Renal pelvis (tissue), 4 donors: Measurements from ENCODE around the gene B3GNT7. TPM values are rescaled to one million over a fixed set of nuclear protein-coding genes. Genes with fewer than 3 reads are reported as not detected.

Experiments used
- DNase-seq: peaks from one replicate; pipeline ENCODE4 v3.0.0-alpha.2; 2013
- polyA plus RNA-seq, 3 donors: library from polyadenylated mRNA; unstranded; fragments of 120-200 nt; gene quantifications; one replicate each; pipeline ENCODE4 v1.2.1, GENCODE V29; 2013; ENCODE audit not compliant: insufficient read length in 3 of 3

B3GNT7 gene
- polyA plus RNA-seq, 3 donors: 3.0 to 5.0 (median 4.2) TPM

- DNase-seq: no peak
Observed at GRCh38 chr2:231384109-231384435, 11.4 kb upstream of the B3GNT7 start.

GRCh38 chr2:231384970-231385369 is 10.5 kb upstream of the B3GNT7 start:
- DNase-seq: no peak

DNA sequence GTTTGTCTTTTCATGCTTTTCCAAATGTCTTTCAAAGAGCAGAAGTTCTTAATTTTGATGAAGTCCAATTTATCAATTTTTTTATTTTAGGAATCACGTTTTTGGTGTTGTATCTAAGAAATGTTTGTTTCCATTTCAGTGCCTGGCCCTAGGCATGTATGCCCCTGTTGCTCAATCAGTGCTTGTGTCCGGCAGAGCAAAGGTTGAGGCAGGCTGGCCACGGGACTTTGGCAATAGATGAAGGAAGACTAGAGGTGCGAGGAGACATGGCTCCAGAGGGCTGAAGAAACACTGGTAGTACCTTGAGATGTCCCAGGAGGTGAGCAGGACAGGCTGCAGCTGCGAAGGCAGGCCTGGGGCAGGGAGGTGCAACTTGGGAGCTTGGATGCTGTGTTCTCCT is 10.1 kb upstream of the B3GNT7 start:
- no peak for DNase-seq

DNA sequence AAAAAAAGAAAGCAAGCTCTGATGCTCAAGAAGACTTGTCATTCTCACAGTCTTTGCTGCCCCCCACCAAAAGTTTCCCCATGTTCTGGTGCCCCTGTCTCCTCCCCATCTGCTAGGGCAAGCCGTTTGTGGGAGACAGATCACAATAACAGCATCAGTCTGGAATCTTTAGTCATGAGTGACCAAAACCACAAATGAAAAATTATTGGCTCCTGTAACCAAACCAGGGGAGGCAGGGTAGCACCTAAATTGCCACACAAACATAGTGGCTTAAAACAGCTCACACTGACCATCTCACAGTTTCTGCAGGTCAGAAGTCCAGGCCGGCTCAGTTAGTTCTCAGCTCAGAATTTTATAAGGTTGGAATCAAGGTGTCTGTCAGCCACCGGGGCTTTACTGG is 9.1 kb upstream of the B3GNT7 start:
- DNase-seq: no peak

DNA sequence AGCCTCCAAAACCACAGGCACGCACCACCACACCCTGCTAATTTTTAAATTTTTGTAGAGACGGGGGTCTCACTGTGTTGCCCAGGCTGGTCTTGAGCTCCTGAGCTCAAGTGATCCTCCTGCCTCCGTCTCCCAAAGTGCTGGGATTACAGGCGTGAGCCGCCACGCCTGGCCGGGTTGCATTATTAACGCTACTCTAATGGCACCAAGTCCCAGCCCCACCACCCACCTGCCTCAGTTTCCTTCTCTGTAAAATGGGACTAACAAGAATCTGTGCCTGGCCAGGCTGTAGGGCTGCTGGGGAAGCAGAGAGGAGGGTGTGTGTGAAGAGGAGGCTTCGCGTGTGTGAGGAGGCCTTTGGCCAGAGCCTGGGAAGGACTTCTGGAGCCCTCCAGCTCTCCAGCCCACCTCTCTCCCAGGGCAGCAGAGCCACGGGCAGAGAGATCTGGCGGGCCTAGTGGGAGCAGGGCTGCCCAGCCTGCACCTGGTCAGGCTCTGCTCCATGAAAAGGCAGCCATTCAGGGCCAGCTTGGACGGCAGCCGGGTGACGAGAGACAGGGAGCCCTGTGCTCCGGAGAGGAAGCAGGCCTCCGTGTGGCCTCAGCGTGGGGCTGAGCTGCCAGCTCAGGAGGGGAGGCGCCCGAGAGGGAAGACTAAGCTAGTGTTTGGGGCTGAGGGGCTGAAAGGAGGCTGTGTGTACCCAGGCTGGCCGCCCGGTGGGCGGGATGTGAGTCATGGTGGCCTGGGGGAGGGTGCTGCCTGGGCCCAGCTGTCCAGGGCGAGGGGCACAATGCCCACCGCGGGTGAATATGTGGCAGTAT is 7.4 kb upstream of the B3GNT7 start:
- no peak for DNase-seq

DNA sequence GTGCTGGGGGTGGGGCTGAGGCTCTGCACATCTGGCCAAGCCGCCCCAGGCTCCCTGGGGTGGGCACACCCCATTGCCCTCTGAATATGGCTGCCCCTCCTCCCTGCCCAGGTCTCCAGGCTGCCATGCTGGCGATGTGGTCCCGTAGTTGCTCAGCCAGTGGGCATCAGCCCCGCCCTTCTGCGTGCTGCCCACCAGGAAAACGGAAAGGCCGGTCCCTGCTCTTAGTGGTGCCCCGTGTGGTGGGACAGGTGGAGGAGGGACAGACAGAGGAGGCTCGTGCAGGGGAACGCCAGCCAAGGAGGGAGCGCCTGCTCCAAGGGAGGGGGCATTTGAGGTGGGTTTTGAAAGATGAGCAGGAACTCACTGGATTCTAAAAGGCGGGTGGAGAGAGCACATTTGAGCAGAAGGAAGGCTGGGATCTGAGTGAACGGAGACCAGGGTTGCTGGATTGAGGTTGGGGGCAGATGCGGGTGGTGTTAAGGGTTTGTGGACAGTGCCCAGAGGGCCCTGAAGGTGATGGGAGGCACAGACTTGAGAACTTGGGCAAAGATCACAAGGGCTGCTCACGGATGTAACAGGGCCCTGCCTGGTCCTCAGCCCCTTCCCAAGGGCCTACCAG is 6.7 kb upstream of the B3GNT7 start:
- DNase-seq: no peak

DNA sequence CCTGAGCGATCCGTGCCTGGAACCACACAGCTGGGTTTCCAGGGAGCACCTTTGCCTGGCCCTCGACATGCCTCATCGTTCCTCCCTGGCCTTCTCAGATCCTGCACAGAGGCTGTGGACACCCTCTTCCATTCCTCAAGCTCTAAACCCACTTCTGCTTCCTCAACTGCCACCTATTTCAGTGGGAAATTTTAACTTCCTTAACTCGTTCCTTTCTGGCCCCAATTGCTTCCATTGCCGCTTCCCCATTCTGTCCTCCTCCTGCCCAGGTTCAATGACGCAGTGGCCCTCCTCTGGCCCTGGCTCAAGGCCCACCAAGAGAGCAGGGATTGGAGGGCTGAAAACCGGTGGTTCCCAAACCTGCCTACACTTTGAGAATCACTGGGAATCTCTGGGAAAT is 4.8 kb upstream of the B3GNT7 start:
- DNase-seq: no peak

DNA sequence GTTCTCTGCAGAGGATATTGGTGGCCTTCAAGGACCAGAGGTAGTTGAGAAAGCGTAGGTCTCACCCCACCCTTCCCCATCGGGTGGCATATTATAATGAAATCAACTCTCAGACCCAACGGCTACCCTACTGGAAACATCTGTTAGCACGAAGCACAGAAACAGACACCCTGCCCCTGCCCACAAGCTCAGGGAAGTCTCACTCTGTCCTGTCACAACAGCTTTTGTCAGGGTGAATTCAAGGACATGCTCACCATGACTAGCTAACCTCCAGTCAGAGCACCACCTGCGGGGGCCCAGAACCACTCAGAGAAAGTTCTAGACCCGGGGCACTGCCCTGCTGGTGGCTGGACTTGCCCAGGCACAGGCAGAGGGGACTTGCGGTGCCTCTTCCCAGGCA is 3.5 kb upstream of the B3GNT7 start:
- DNase-seq: no peak

- no peak for DNase-seq
Observed at GRCh38 chr2:231392431-231393148, 2.9 kb upstream of the B3GNT7 start.

DNA sequence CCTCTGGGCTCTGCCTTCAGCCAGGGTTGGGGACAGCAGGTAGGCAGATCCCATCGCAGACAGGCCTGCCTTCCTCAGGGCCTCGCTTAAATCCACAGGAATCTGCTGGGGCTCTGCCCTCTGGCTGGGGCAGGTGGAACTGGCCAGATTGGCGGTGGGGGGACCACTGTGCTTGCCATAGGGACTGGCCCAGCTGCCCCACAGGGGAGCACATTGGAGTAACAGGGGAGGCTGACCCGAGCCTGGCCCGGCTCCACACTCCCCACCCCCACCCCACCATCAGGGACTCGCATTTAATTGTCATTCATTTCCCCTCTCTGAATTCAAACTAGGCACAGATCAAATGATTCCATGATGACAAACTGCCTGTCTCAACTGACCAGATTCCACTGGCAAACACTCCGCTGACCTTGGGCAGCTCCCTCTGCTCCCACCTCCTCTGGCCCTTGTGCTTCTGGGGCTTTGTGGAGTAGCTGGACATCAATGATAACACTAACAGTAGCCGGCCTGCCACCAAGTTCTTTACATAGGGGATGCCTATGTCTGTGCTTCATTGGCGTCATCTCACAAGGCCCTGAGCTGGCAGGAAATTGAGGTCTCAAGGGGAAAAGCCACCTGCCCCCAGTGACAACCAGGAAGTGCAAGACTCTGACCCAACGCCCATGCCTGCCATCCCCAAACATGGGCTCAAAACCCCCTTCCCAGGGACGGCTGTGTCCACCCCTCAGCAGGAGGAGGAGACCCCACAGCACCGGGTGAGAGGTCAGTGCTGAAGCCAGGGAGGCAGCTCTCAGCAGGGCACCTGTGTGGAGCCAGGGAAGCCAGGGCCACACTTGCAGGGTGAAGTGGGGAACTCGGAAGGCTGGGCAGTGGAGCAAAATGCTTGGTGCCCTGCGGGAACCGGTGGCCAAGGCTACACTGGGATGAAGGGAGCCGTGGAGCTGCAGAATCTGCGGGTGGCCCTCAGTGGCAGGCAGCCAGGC is 2.1 kb upstream of the B3GNT7 start:
- no peak for DNase-seq

DNA sequence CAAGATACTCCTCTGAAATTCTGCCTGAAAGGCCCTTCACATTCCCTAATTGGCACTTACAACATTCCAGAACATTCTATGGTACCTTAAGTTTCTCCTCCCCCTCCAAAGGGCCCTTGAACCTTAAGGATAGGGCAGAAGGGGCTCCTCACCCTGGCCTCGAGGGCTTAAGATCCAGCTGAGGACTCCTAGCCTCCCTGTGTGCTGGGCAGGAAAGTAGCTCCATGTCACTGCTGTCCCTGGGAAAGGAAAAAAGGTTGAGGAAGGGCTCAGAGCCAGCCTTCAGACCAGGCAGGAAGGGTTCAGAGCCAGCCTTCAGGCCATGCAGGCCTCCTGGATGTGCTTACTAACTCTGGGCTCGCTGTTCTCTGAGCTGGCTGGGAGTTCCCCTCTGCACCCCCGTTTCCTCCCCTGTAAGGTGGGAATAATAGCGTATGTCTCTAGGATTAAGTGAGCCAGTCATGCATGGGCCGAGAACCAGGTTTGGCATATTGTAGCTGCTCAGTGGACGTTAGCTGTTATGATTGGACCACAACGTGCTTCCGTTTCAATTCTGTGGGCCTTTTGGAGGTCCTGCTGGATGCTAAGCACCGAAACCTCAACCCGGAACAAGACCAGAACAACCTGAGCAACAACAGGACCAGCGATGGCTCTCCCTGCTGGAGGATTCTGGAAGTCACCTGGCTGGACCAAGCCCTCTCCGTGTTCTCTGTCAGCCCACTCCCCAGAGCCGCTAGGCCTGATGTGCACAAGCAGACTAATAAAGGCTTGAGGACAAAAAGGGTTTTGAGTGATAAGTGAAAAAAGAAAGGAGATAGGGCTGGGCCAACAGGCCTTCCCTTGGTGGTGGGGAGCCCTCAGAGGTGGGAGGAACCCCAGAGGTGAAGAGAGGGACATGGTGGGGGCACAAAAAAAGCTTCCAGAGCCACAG is 1.0 kb upstream of the B3GNT7 start:
- no peak for DNase-seq

GRCh38 chr2:231396058-231396821 is 730 bp downstream of the B3GNT7 start:
- DNase-seq: no peak

- no peak for DNase-seq
Observed at GRCh38 chr2:231397011-231397927, 1.8 kb downstream of the B3GNT7 start.

- no peak for DNase-seq
Observed at GRCh38 chr2:231397928-231398294, 2.4 kb downstream of the B3GNT7 start.

- no peak for DNase-seq
Observed at GRCh38 chr2:231398585-231398984, 3.1 kb downstream of the B3GNT7 start.

GRCh38 chr2:231399046-231399852 is 3.7 kb downstream of the B3GNT7 start:
- DNase-seq: no peak

DNA sequence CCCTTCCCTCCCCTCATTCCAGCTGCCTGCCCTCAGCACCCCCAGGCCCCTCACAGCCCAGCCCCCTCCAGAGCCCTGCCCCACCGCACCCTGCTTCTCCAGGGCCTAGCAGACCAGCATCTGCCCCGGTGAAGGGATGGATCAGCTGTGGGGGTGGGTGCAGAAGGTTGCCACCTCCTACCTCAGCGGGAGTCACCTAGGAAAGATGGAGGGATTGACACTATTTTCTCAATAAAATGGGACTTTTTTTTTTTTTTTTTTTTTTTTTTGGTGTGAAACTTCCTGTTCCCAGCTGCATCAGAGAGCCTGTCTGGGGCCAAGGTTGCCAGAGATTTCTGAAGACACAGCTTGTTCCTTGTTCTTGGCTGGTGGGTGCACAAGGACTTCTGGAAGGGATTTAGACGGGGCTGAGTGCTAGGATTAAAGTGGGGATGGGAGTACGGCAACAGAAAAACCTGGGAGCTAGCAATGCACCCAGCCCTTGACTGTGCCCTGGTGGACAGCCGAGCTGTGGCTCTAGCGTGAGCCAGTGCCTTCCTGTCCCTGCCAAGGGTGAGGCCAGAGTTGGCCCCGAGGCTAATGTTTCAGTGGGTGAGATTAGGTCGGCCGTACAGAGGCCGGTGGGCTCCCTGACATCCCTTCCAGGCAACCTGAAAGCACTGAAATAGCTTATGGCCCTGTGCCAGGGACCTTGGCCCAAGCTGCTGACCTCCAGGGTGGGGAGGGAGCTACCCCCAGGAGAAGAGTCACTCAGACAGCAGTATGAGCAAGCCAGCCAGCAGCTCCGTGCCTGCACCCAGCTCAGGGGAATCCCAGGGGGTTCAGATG is 4.6 kb downstream of the B3GNT7 start:
- DNase-seq: no peak
